CD4-positive, alpha-beta T cell (primary cell): ENCODE results near the gene AFF3. TPM values are rescaled to one million over a fixed set of nuclear protein-coding genes. Genes with fewer than 3 reads are reported as not detected.

Source experiments
- ATAC-seq: fragments of 200-7000 bp; cut with Tn5 transposase; one replicate; pipeline ENCODE4 v1.10.0; 2022; ENCODE audit warnings: mild to moderate bottlenecking; ENCODE audit not compliant: poor library complexity
- CTCF ChIA-PET: fragments of 350-600 bp; sonication (Branson Sonifier 250); formaldehyde crosslinking; loops from one replicate; lab custom pipeline; 2021; ENCODE audit warnings: antibody characterized with exemption, inconsistent platforms; lab: Charles Lee
- POLR2A ChIA-PET: fragments of 350-600 bp; sonication (Branson Sonifier 250); formaldehyde crosslinking; loops from one replicate; lab custom pipeline; 2021; ENCODE audit warnings: antibody characterized with exemption, inconsistent platforms; lab: Charles Lee
- DNase-seq, 14 experiments: peaks; one replicate each; pipeline ENCODE4 v3.0.0-alpha.2; 2013 to 2020; ENCODE audit warnings: mixed read lengths in 2 of 14
- H3K27ac ChIP-seq, 2 donors: one replicate each; pipeline versions ENCODE4 v1.5.1 to v1.7.0; 2013; ENCODE audit warnings: low read length in 2 of 2, low read depth in 1 of 2, mild to moderate bottlenecking in 1 of 2
- H3K27me3 ChIP-seq, 2 experiments: 1 replicate in 1 of 2; 2 replicates in 1 of 2; pipeline versions ENCODE4 v1.6.1 to v1.7.0; 2013; ENCODE audit warnings: low read length in 2 of 2, control low read depth in 1 of 2, mild to moderate bottlenecking in 1 of 2, moderate library complexity in 1 of 2; ENCODE audit not compliant: insufficient read depth in 2 of 2, control insufficient read depth in 1 of 2
- H3K36me3 ChIP-seq: one replicate; pipeline ENCODE4 v1.6.1; 2013; ENCODE audit warnings: low read length, control low read depth; ENCODE audit not compliant: insufficient read depth
- H3K4me1 ChIP-seq: one replicate; pipeline ENCODE4 v1.6.1; 2013; ENCODE audit warnings: low read length, control low read depth; ENCODE audit not compliant: insufficient read depth
- H3K4me3 ChIP-seq: one replicate; pipeline ENCODE4 v1.5.1; 2013; ENCODE audit warnings: mild to moderate bottlenecking, low read length, moderate library complexity
- H3K9me3 ChIP-seq, 2 experiments: 1 replicate in 1 of 2; 2 replicates in 1 of 2; pipeline versions ENCODE4 v1.6.1 to v1.7.0; 2013; ENCODE audit warnings: low read length in 2 of 2, mild to moderate bottlenecking in 2 of 2, control low read depth in 1 of 2, moderate library complexity in 1 of 2; ENCODE audit not compliant: control insufficient read depth in 1 of 2, insufficient read depth in 1 of 2
- H3K27ac Mint-ChIP-seq: one replicate; pipeline ENCODE4 v1.8.0; 2020; ENCODE audit warnings: mixed read lengths
- H3K27me3 Mint-ChIP-seq: one replicate; pipeline ENCODE4 v1.8.0; 2021; ENCODE audit warnings: mixed read lengths
- H3K36me3 Mint-ChIP-seq: one replicate; pipeline ENCODE4 v1.8.0; 2021; ENCODE audit warnings: low read depth, mixed read lengths
- H3K4me1 Mint-ChIP-seq: one replicate; pipeline ENCODE4 v1.8.0; 2021; ENCODE audit warnings: low read depth, mixed read lengths
- H3K4me3 Mint-ChIP-seq: one replicate; pipeline ENCODE4 v1.8.0; 2020; ENCODE audit warnings: mild to moderate bottlenecking, mixed read lengths
- H3K9me3 Mint-ChIP-seq: one replicate; pipeline ENCODE4 v1.8.0; 2020; ENCODE audit warnings: mixed read lengths
- CTCF ChIP-seq: fragments of 200-600 bp; IDR thresholded peaks from one replicate; pipeline ENCODE4 v1.8.0; 2022; ENCODE audit warnings: antibody characterized with exemption, mild to moderate bottlenecking
- intact Hi-C, 2 experiments: fragments of 100-400 bp; cut with DNase I in 1 of 2; cut with micrococcal nuclease in 1 of 2; formaldehyde crosslinking; loops; one replicate each; pipeline versions ENCODE4 v1.15.1 to v1.9.0; 2023 to 2025; cut with DNase I, micrococcal nuclease
- total RNA-seq, 174 experiments: library from RNA in 2 of 174; stranded (reverse) in 2 of 174; gene quantifications; one replicate each; pipeline ENCODE4 v1.2.3 and lab custom pipeline; 2021 to 2026

The AFF3 gene
- total RNA-seq, 2 experiments from 2014 or later, result 15.4 to 15.7 TPM

GRCh38 chr2:99562516-99562915 lies 579.9 kb downstream of the AFF3 start:
- H3K4me1 Mint-ChIP-seq, result peaks cover 10% of the 10 kb centered on the region
- intact Hi-C loops, result no loop called here
- no peak overlapping the region for H3K27ac Mint-ChIP-seq
- no peaks in the 10 kb centered on the region for H3K9me3 Mint-ChIP-seq
- no peak overlapping the region for H3K27ac ChIP-seq
- no peak overlapping the region for H3K4me3 ChIP-seq
- H3K4me3 Mint-ChIP-seq, result no peak overlapping the region
- POLR2A ChIA-PET, result no interaction called here
- no peak for DNase-seq
- TF ChIP-seq CTCF, result no peak
- peaks cover 2% of the 10 kb centered on the region for H3K4me1 ChIP-seq
- H3K36me3 Mint-ChIP-seq, result peaks cover 9% of the 10 kb centered on the region
- H3K36me3 ChIP-seq, result no peaks in the 10 kb centered on the region
- no peak for ATAC-seq
- H3K9me3 ChIP-seq, result no peaks in the 10 kb centered on the region
- no peaks in the 10 kb centered on the region for H3K27me3 Mint-ChIP-seq
- no peaks in the 10 kb centered on the region for H3K27me3 ChIP-seq
- CTCF ChIA-PET, result no interaction called here

DNA sequence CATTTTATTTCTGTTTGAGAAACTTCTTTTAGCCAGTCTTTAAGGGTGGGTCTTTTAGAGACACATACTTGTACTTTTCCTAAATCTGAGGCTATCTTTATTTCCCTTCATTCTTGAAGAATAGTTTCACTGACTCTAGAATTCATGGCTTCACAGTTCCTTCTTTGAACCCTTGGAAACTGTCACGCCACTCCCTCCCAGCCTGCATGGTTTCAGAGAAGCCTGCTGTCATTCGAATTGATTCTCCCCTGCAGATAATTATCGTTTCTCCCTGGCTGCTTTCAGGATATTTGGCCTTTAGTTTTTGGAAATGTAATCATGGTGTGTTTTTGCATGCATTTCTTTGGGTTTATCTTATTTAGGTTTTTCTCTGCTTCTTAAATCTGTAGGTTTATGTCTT lies 580.6 kb downstream of the AFF3 start:
- Mint-ChIP-seq H3K4me1 (peaks cover 10% of the 10 kb centered on the region), H3K4me3 (no peak overlapping the region), H3K27ac (no peak overlapping the region), H3K9me3 (no peaks in the 10 kb centered on the region), H3K36me3 (peaks cover 5% of the 10 kb centered on the region), H3K27me3 (no peaks in the 10 kb centered on the region)
- H3K4me3 ChIP-seq, result no peak overlapping the region
- H3K27me3 ChIP-seq, result no peaks in the 10 kb centered on the region
- ChIA-PET CTCF (no interaction called here), POLR2A (no interaction called here)
- DNase-seq (no peak), ATAC-seq (no peak)
- intact Hi-C loops, result no loop called here
- no peaks in the 10 kb centered on the region for H3K36me3 ChIP-seq
- no peak for TF ChIP-seq CTCF
- no peaks in the 10 kb centered on the region for H3K9me3 ChIP-seq
- H3K27ac ChIP-seq, result no peak overlapping the region
- H3K4me1 ChIP-seq, result peaks cover 2% of the 10 kb centered on the region

GRCh38 chr2:99559075-99559662 lies 583.2 kb downstream of the AFF3 start:
- TF ChIP-seq CTCF, result peak; percentile 99
- Mint-ChIP-seq H3K4me1 (peaks cover 10% of the 10 kb centered on the region), H3K27me3 (no peaks in the 10 kb centered on the region), H3K9me3 (no peaks in the 10 kb centered on the region), H3K4me3 (no peak overlapping the region), H3K27ac (no peak overlapping the region), H3K36me3 (peaks cover 10% of the 10 kb centered on the region)
- Histone ChIP-seq H3K4me1 (peaks cover 2% of the 10 kb centered on the region), H3K36me3 (no peaks in the 10 kb centered on the region), H3K27me3 (no peaks in the 10 kb centered on the region), H3K9me3 (no peaks in the 10 kb centered on the region), H3K27ac (no peak overlapping the region), H3K4me3 (no peak overlapping the region)
- CTCF ChIA-PET, result interaction anchor here (0.6 to 1.4 kb wide), 10 partner anchors 9 to 1021 kb away, joined by 3 to 6 read pairs (median 3); no protein-coding TSS in a partner anchor
- DNase-seq (peak; percentile 70 to 93 (median 84)), ATAC-seq (peak; percentile 97)
- intact Hi-C loops, result loop anchor here (1.0 to 5.0 kb wide), 3 partner anchors 684 to 822 kb away; no protein-coding TSS in a partner anchor
- POLR2A ChIA-PET, result no interaction called here
